ENCODE results near the gene INTS7. TPM values are rescaled to one million over a fixed set of nuclear protein-coding genes. Genes with fewer than 3 reads are reported as not detected.

INTS7 gene
- total and polyA plus RNA-seq, 9 of the 15 experiments (the other 6 are each of a cell fraction or from before 2014, with no cell fraction given), result 27.3 to 68.4 (median 40.4) TPM

- TF ChIP-seq GMEB1 (CRISPR knock-in tag; IDR thresholded peaks at IDR 0.05) (no peak), XRCC3 (IDR thresholded peaks at IDR 0.05) (0 out of 2 replicates have a peak, but pooled peaks have one; percentile 42), ZNF24 (IDR thresholded peaks at IDR 0.05) (no peak), CBX1 (IDR thresholded peaks at IDR 0.05; ENCODE audit: low read depth) (peak; percentile 60; the same call in 1 of the 2 replicates)
Measured at GRCh38 chr1:211901945-211902344, 133.4 kb downstream of the INTS7 start (continued).

DNA sequence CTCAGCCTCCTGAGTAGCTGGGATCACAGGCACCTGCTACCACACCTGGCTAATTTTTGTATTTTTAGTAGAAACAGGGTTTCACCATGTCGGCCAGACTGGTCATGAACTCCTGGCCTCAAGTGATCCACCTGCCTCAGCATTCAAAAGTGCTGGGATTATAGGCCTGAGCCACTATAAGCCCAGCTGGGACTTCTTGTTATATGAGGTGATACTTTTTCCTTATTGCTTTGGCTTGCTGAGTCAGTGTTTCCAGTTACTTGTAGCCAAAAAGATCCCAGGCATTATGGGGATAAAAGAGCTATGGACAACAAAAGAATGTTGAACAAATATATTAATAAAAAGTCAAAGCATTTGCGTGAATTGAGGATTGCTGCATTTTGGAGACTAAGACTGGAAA, 134.9 kb downstream of the INTS7 start:
- ChIA-PET CTCF (ENCODE audit: low intra/inter-chr PET ratio) (no interaction called here), POLR2A (no interaction called here)
- Histone ChIP-seq H3K9me1 (ENCODE audit: control insufficient read depth, insufficient read depth, low read length) (no peaks in the 10 kb centered on the region), H3K9me3 (replicated peaks; ENCODE audit: control insufficient read depth, insufficient read depth, low read depth, low read length) (peaks cover 10% of the 10 kb centered on the region; the same call in 1 of the 2 replicates), H3K9ac (ENCODE audit: insufficient read depth in 1 of 2, low read depth in 2 of 2, low read length in 2 of 2) (no peak overlapping the region), H4K20me1 (replicated peaks; ENCODE audit: control insufficient read depth, insufficient read depth, low read length) (no peaks in the 10 kb centered on the region), H3K27ac (ENCODE audit: extremely low read depth, low read depth, low read length) (no peak overlapping the region), H3K36me3 (ENCODE audit: control insufficient read depth, insufficient read depth, low read length) (no peaks in the 10 kb centered on the region), H3K27me3 (ENCODE audit: control insufficient read depth in 2 of 2, insufficient read depth in 2 of 2, low read length in 2 of 2) (peaks cover 0 to 3% of the 10 kb centered on the region in 2 experiments; a peak in 1 of 5 replicates), H3K4me1 (replicated peaks in 1 of 2; ENCODE audit: control insufficient read depth in 2 of 2, insufficient read depth in 2 of 2, low read length in 2 of 2) (no peaks in the 10 kb centered on the region; a peak in 1 of 5 replicates), H3K79me2 (ENCODE audit: control insufficient read depth, insufficient read depth, low read length) (no peaks in the 10 kb centered on the region), H3K4me2 (ENCODE audit: insufficient read depth, low read length) (no peak overlapping the region), H3K4me3 (no peak overlapping the region), H2AFZ (ENCODE audit: low read depth, low read length) (no peak overlapping the region)
- 10% methylated on average over 2 of the region's 2 CpGs for WGBS (ENCODE audit: insufficient coverage, low coverage, missing lambda C conversion rate)
- BruUV-seq (replicated peaks), result no TSS peak
- in situ Hi-C loops (cut with MboI) (no loop called here), intact Hi-C loops (cut with micrococcal nuclease) (no loop called here)
- DNase-seq (ENCODE audit: extremely low read depth in 1 of 4, low spot score in 3 of 4) (no peak), ATAC-seq (no peak), FAIRE-seq (no peak)
- TF ChIP-seq, protein P1, sequence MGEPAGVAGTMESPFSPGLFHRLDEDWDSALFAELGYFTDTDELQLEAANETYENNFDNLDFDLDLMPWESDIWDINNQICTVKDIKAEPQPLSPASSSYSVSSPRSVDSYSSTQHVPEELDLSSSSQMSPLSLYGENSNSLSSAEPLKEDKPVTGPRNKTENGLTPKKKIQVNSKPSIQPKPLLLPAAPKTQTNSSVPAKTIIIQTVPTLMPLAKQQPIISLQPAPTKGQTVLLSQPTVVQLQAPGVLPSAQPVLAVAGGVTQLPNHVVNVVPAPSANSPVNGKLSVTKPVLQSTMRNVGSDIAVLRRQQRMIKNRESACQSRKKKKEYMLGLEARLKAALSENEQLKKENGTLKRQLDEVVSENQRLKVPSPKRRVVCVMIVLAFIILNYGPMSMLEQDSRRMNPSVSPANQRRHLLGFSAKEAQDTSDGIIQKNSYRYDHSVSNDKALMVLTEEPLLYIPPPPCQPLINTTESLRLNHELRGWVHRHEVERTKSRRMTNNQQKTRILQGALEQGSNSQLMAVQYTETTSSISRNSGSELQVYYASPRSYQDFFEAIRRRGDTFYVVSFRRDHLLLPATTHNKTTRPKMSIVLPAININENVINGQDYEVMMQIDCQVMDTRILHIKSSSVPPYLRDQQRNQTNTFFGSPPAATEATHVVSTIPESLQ (CRISPR knock-in tag; IDR thresholded peaks at IDR 0.05), result no peak
- no peak for TF ChIP-seq POLR2A (conservative IDR thresholded peaks at IDR 0.05)
- TF ChIP-seq NUFIP1 (IDR thresholded peaks at IDR 0.05; ENCODE audit: partially characterized antibody), result no peak
- no peak for TF ChIP-seq ARID1B (IDR thresholded peaks at IDR 0.05)
- no peak for TF ChIP-seq ZNF384 (IDR thresholded peaks at IDR 0.05; ENCODE audit: low read depth, low read length)
- no peak for TF ChIP-seq TAF1 (IDR thresholded peaks at IDR 0.05; ENCODE audit: control insufficient read depth, extremely low read depth, insufficient read depth, low read length, severe bottlenecking)
- TF ChIP-seq ZNF778 (CRISPR knock-in tag; IDR thresholded peaks at IDR 0.05), result no peak
- no peak for TF ChIP-seq KLF6 (CRISPR knock-in tag; IDR thresholded peaks at IDR 0.05; ENCODE audit: borderline replicate concordance)
- no peak for TF ChIP-seq ZNF512 (tag; IDR thresholded peaks at IDR 0.05)
- TF ChIP-seq POLR2B (IDR thresholded peaks at IDR 0.05; ENCODE audit: low read depth, partially characterized antibody), result no peak
- TF ChIP-seq, protein P2, sequence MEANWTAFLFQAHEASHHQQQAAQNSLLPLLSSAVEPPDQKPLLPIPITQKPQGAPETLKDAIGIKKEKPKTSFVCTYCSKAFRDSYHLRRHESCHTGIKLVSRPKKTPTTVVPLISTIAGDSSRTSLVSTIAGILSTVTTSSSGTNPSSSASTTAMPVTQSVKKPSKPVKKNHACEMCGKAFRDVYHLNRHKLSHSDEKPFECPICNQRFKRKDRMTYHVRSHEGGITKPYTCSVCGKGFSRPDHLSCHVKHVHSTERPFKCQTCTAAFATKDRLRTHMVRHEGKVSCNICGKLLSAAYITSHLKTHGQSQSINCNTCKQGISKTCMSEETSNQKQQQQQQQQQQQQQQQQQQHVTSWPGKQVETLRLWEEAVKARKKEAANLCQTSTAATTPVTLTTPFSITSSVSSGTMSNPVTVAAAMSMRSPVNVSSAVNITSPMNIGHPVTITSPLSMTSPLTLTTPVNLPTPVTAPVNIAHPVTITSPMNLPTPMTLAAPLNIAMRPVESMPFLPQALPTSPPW (CRISPR knock-in tag; IDR thresholded peaks at IDR 0.05), result no peak
- TF ChIP-seq SMARCE1 (IDR thresholded peaks at IDR 0.05), result no peak

Measured in K562 (cell line).